HEK293 (cell line): Measurements from ENCODE around the gene LRRC51.

Experiments used
- MYNN ChIP-seq: fragments of 450-650 bp; formaldehyde crosslinking; IDR thresholded peaks from 2 replicates; pipeline ENCODE4 v1.5.1; 2016; ENCODE audit warnings: missing biosample characterization, missing genetic modification characterization, borderline replicate concordance
- SP2 ChIP-seq: fragments of 450-650 bp; formaldehyde crosslinking; IDR thresholded peaks from 2 replicates; pipeline ENCODE4 v1.5.1; 2016; ENCODE audit warnings: missing biosample characterization, missing genetic modification characterization
- WT1 ChIP-seq: fragments of 450-650 bp; formaldehyde crosslinking; IDR thresholded peaks from 2 replicates; pipeline ENCODE4 v1.5.1; 2016; ENCODE audit warnings: missing biosample characterization, missing genetic modification characterization
- ZFP37 ChIP-seq: fragments of 450-650 bp; formaldehyde crosslinking; IDR thresholded peaks from 2 replicates; pipeline ENCODE4 v1.5.1; 2016; ENCODE audit warnings: missing biosample characterization, missing genetic modification characterization
- ZFP41 ChIP-seq: fragments of 450-650 bp; formaldehyde crosslinking; IDR thresholded peaks from 2 replicates; pipeline ENCODE4 v1.5.1; 2016; ENCODE audit warnings: missing biosample characterization, missing genetic modification characterization, borderline replicate concordance
- ZNF140 ChIP-seq: fragments of 450-650 bp; formaldehyde crosslinking; IDR thresholded peaks from 2 replicates; pipeline ENCODE4 v1.5.1; 2016; ENCODE audit warnings: missing biosample characterization, missing genetic modification characterization
- ZNF146 ChIP-seq: fragments of 450-650 bp; formaldehyde crosslinking; IDR thresholded peaks from 2 replicates; pipeline ENCODE4 v1.5.1; 2016; ENCODE audit warnings: missing biosample characterization, missing genetic modification characterization
- ZNF174 ChIP-seq: fragments of 450-650 bp; formaldehyde crosslinking; IDR thresholded peaks from 2 replicates; pipeline ENCODE4 v1.5.0; 2017; ENCODE audit warnings: missing biosample characterization, mild to moderate bottlenecking, missing genetic modification characterization
- TF ChIP-seq, protein P1 (sequence below): fragments of 450-650 bp; formaldehyde crosslinking; conservative IDR thresholded peaks from 2 replicates; pipeline ENCODE4 v1.5.1; 2016; ENCODE audit warnings: low read depth, missing biosample characterization, missing genetic modification characterization

DNA sequence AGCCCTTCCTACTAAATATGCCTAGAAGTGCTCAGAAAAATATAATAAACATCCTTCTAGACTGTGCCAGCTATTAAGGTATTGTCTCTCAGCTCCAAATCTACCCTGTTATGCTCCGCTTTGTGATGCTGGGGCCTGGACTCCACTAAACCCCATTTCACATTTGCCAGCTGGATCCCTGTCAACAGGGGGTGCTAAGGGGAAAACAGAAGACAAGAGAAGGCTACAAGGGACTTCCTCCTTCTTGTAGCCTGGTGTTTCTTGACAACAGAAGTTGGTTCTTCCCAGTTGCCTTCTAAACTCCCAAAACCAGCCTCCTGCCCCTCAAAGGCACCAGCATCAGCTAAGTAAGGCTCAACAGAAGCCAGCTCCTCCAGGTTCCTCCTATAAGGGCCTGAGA lies 5.5 kb upstream of the LRRC51 start:
- TF ChIP-seq SP2 (tag by site-specific recombination) (no peak), ZNF174 (tag by site-specific recombination) (no peak), MYNN (tag by site-specific recombination) (no peak), ZNF140 (tag by site-specific recombination) (no peak), ZFP41 (tag by site-specific recombination) (no peak), ZFP37 (tag by site-specific recombination) (no peak), WT1 (no peak), ZNF146 (tag by site-specific recombination) (no peak)
- TF ChIP-seq, protein P1, sequence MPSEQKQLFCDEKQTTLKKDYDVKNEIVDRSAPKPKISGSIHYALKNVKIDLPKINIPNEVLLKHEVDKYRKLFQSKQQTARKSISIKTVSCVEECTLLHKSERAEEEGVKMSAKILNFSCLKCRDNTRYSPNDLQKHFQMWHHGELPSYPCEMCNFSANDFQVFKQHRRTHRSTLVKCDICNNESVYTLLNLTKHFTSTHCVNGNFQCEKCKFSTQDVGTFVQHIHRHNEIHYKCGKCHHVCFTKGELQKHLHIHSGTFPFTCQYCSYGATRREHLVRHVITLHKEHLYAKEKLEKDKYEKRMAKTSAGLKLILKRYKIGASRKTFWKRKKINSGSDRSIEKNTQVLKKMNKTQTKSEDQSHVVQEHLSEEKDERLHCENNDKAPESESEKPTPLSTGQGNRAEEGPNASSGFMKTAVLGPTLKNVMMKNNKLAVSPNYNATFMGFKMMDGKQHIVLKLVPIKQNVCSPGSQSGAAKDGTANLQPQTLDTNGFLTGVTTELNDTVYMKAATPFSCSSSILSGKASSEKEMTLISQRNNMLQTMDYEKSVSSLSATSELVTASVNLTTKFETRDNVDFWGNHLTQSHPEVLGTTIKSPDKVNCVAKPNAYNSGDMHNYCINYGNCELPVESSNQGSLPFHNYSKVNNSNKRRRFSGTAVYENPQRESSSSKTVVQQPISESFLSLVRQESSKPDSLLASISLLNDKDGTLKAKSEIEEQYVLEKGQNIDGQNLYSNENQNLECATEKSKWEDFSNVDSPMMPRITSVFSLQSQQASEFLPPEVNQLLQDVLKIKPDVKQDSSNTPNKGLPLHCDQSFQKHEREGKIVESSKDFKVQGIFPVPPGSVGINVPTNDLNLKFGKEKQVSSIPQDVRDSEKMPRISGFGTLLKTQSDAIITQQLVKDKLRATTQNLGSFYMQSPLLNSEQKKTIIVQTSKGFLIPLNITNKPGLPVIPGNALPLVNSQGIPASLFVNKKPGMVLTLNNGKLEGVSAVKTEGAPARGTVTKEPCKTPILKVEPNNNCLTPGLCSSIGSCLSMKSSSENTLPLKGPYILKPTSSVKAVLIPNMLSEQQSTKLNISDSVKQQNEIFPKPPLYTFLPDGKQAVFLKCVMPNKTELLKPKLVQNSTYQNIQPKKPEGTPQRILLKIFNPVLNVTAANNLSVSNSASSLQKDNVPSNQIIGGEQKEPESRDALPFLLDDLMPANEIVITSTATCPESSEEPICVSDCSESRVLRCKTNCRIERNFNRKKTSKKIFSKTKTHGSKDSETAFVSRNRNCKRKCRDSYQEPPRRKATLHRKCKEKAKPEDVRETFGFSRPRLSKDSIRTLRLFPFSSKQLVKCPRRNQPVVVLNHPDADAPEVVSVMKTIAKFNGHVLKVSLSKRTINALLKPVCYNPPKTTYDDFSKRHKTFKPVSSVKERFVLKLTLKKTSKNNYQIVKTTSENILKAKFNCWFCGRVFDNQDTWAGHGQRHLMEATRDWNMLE, result no peak
